Stomach (tissue), 4 donors: Measurements from ENCODE around the gene SYNE2.

Experiments used
- CTCF ChIP-seq, 7 experiments: fragments of 450-650 bp in 4 of 7; fragments of 200-600 bp in 3 of 7; sonication (generic) in 3 of 7; IDR thresholded peaks; one replicate each; pipeline ENCODE4 v1.5.1; 2016 to 2019; ENCODE audit warnings: antibody characterized with exemption in 7 of 7, control low read depth in 2 of 7, mild to moderate bottlenecking in 1 of 7
- EP300 ChIP-seq: sonication (generic); formaldehyde crosslinking; IDR thresholded peaks from one replicate; pipeline ENCODE4 v1.6.1; 2017; ENCODE audit warnings: antibody characterized with exemption
- POLR2A ChIP-seq, 4 donors: fragments of 450-650 bp; IDR thresholded peaks; one replicate each; pipeline ENCODE4 v1.6.1; 2016; ENCODE audit warnings: antibody characterized with exemption in 4 of 4, control low read depth in 2 of 4, mild to moderate bottlenecking in 1 of 4, moderate library complexity in 1 of 4
- POLR2AphosphoS5 ChIP-seq, 3 donors: sonication (generic); formaldehyde crosslinking; IDR thresholded peaks; one replicate each; pipeline ENCODE4 v1.6.1; 2016; ENCODE audit warnings: antibody characterized with exemption in 3 of 3

DNA sequence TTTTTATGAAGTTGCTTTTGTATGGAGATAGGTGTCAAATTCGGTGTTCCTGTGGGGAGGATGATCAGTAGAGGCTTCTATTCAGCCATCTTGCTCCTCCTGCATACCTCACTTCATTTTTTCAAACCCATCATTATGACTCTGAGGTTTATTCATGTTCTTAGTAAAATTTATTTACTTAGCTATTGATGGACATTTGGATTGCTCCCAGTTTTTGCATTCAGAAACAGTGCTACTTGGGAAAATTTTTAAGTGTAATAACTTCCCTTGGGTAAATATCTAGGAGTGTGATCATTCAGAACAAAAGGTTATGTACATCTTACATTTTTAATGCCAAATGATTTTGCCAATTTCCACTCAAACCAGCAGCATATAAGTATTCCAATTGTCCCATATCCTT lies 208.3 kb downstream of the SYNE2 start:
- no peak for TF ChIP-seq CTCF (IDR thresholded peaks at IDR 0.05)
- TF ChIP-seq POLR2A (IDR thresholded peaks at IDR 0.05), result no peak
- TF ChIP-seq POLR2AphosphoS5 (IDR thresholded peaks at IDR 0.05), result no peak
- no peak for TF ChIP-seq EP300
